Effector CD8-positive, alpha-beta T cell (primary cell): ENCODE measurements around the gene PHKA2.

Experiments used
- DNase-seq: peaks from one replicate; lab custom pipeline; 2025; lab: John Stamatoyannopoulos, UW

Gene PHKA2

DNA sequence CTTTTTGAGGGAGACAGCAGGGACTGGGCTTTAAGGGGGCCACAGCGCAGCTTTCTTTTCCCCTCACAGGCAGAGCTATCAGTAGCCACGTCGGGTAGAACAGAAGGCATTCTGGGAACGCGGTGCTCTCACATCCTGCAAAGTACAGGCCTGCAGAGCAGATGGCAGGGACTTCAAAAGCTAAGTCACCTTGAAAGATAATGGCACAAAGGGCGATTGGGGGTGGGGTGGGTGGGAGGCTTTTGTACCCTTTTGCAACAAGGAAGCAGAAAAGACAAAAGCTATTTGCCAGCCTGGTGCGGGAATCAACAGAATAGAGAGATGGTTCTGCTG is 93.9 kb downstream of the PHKA2 start:
- no peak for DNase-seq

DNA sequence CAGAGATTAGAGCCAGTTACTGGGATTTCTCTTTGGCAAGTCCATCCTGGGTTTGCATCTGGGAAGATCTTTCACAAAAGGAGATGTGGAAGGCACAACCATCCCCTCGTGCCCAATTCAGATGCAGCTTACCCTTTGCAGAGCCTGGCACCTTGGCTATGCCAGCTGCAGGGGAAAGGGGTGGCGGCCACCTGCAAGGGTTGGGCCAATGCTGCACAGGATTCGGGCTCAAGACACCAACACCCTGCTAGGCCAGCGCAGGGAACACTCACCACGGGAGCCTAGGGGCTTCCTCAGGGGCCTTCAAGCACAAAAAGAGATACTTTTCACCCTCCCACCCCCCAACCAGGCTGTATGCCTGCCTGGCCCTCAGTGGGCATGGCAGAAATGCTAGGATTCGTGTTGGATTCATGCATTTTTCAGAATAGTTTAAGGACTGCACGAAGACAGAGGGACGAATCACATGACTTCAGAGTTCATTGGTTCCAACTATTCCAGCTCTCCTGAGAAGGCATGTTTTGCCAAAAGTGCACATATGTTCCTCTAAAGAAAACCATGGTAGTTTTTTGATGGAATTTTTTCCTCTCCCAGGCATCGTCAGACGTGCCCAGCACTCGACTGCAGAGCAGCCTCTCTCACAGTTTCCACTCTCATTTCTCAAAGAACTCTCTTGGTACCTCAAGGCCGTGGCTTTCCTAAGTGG is 94.4 kb downstream of the PHKA2 start:
- no peak for DNase-seq

DNA sequence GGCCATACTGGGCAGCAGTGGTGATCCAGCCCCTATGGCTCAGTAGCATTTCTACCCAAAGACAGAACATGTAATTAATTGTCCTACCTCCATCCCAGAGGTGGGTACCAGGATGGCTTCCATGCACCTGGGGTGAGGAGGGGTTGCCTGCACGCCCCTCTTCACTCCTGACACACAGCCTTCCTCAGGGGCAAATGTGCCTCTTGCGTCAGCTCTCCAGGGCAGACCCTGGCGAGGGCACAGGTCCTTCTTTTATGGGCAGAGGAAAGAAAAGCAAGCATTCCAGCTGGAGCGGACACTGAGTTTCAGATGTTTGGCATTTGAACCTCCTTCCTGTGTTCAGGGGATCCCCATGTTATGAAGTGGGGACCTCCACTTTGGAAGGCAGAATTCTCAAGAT is 95.6 kb downstream of the PHKA2 start:
- no peak for DNase-seq

GRCh38 chrX:18887825-18888212 is 96.1 kb downstream of the PHKA2 start:
- no peak for DNase-seq

GRCh38 chrX:18887177-18887824 is 96.6 kb downstream of the PHKA2 start:
- DNase-seq, result no peak

GRCh38 chrX:18886344-18887161 is 97.4 kb downstream of the PHKA2 start:
- DNase-seq, result peak; percentile 7

GRCh38 chrX:18886005-18886343 is 97.9 kb downstream of the PHKA2 start:
- no peak for DNase-seq

- DNase-seq, result no peak
Measured at GRCh38 chrX:18885328-18886004, 98.4 kb downstream of the PHKA2 start.

GRCh38 chrX:18884916-18885315 is 99.0 kb downstream of the PHKA2 start:
- DNase-seq, result no peak

GRCh38 chrX:18883961-18884765 is 99.8 kb downstream of the PHKA2 start:
- DNase-seq, result no peak

DNA sequence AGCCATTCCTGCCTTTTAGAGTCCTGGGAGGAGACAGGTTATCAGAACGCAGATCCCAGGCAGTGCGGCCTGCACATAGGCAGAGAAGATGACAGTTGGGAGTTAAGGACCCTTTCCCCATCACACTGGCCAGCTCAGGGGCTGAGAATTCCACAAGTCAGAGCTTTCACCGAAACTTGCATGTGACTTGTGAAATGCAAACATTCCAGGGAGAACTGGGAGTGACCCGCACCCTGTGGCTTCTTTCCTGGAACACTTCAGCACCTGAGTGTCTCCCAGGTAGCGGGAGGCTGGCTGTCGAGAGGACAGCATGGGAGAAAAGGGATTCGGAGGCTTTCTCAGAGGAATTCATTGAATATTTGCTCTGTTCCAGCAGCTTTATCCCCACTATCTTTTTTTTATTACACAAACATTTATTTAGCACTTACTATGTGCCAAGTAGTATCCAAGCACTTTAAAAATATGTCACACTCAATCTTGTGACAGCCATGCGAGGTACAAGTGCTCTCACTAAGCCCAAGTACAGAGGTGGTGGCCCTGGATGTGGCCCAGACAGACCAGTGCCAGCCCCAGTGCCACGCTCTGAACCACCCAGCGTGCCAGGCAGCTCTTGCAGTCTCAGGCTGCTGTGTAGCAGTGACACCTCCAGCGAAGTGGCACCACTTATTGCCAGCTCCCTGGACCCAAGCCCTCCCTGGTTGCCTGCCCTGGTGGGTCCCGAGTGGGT is 100.5 kb downstream of the PHKA2 start:
- no peak for DNase-seq

GRCh38 chrX:18879144-18879543 is 104.8 kb downstream of the PHKA2 start:
- no peak for DNase-seq

DNA sequence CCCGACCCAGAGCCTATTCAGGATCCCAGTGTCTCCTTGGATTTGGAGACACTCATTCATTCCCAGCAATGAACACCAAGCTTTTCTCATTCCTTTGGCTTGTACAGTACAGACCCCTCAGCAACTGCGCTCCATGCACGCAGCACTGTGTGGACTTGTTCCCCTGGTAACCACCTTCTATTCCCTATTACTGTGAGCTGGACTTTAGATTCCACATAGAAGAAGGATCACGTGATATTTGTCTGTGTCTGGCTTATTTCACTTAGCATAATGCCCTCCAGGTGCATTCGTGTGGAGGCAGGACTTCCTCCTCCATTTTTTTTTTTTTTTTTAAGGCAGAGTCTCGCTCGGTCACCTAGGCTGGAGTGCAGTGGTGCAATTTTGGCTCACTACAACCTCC is 106.4 kb downstream of the PHKA2 start:
- no peak for DNase-seq

GRCh38 chrX:18875256-18875878 is 108.5 kb downstream of the PHKA2 start:
- no peak for DNase-seq

GRCh38 chrX:18874560-18875255 is 109.2 kb downstream of the PHKA2 start:
- DNase-seq, result no peak

- no peak for DNase-seq
Measured at GRCh38 chrX:18873836-18874235, 110.1 kb downstream of the PHKA2 start.

DNA sequence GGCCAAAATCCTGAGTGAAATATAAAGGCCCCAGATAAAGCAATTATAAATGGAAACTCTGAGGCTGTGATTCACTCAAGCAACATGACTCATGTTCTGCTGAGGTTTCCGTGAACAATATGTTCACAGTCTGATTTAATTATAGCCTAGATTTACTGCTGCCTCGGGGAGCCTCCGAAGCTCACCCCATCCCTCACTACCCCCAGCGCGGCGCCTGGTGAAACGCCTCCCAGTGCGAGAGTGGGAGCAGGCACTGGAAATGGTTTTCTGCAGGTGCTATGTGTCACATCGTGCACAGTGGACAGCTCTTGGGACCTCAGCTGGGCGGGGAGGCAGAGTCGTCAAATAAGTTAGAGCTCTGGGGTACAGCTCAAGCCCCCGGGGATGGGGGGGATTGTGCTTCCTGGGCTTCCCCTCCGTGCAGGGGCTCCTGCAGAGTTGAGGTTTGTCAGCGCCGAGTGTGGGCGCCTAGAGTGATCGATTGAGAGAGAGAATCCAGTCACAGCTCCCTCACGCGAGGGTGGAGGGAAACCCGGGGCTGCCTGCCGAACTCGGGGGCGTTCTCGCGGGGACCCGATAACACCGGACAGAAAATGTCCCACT is 110.6 kb downstream of the PHKA2 start:
- no peak for DNase-seq

DNA sequence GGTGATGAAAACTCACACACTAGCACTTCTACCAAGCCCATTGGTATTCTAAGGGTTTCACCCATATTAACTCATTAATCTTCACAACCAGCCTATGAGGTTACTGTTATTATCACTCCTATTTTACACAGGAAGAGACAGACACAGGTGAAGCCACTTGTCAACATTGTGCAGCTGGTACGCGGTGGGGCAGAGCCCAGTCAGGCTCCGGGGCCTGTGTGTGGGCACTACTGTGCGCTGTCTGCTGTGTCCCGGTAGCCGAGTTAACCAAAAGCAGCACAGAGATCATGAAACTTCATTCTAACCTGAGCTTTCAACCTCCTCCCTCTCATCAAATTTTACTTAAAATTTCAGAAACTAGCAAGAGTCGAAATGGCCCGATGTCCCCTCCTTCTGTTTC is 111.3 kb downstream of the PHKA2 start:
- DNase-seq, result no peak

GRCh38 chrX:18871970-18872369 is 111.9 kb downstream of the PHKA2 start:
- DNase-seq, result no peak
